Right lung (tissue), 5 donors: ENCODE data around the gene NANS. TPM values are rescaled to one million over a fixed set of nuclear protein-coding genes. Genes with fewer than 3 reads are reported as not detected.
"Not testable (repeated sequence)": the region's sequence is repeated elsewhere in the genome, so short reads cannot be mapped to it uniquely, and the experiment has no call there.

ENCODE experiments used
- DNase-seq, 2 donors: peaks; one replicate each; pipeline ENCODE4 v3.0.0-alpha.2; 2013
- polyA plus RNA-seq, 5 donors: library from polyadenylated mRNA; unstranded; fragments of 120-200 nt; gene quantifications; one replicate each; pipeline versions ENCODE4 v1.2.1 to v1.2.3, GENCODE V29; 2013; ENCODE audit warnings: inconsistent platforms in 1 of 5, low replicate concordance in 1 of 5; ENCODE audit not compliant: insufficient read length in 5 of 5, insufficient read depth in 1 of 5

The NANS gene
- polyA plus RNA-seq, 5 donors: 36.5 to 53.0 (median 39.9) TPM

- DNase-seq: peak; percentile 28 to 41
Measured at GRCh38 chr9:98074115-98074990, 17.8 kb downstream of the NANS start.

- DNase-seq: no peak
Measured at GRCh38 chr9:98075332-98075805, 18.8 kb downstream of the NANS start.

GRCh38 chr9:98076514-98076890, 20.0 kb downstream of the NANS start:
- DNase-seq: not testable (repeated sequence)

GRCh38 chr9:98078895-98079294, 22.4 kb downstream of the NANS start:
- no peak for DNase-seq

- DNase-seq: no peak
Measured at GRCh38 chr9:98080326-98080725, 23.8 kb downstream of the NANS start.

GRCh38 chr9:98080780-98081179, 24.2 kb downstream of the NANS start:
- no peak for DNase-seq

- no peak for DNase-seq
Measured at GRCh38 chr9:98081477-98082219, 25.1 kb downstream of the NANS start.

GRCh38 chr9:98083061-98083501, 26.5 kb downstream of the NANS start:
- DNase-seq: no peak

- DNase-seq: no peak
Measured at GRCh38 chr9:98083566-98084183, 27.1 kb downstream of the NANS start.

- no peak for DNase-seq
Measured at GRCh38 chr9:98084396-98084795, 27.9 kb downstream of the NANS start.

- DNase-seq: no peak
Measured at GRCh38 chr9:98085058-98085457, 28.5 kb downstream of the NANS start.

GRCh38 chr9:98085944-98086343, 29.4 kb downstream of the NANS start:
- no peak for DNase-seq

GRCh38 chr9:98086461-98086860, 29.9 kb downstream of the NANS start:
- no peak for DNase-seq

- DNase-seq: peak; percentile 41 to 45
Measured at GRCh38 chr9:98087420-98088354, 31.2 kb downstream of the NANS start.

GRCh38 chr9:98090674-98091073, 34.1 kb downstream of the NANS start:
- not testable (repeated sequence) for DNase-seq

GRCh38 chr9:98091735-98092612, 35.4 kb downstream of the NANS start:
- no peak for DNase-seq

GRCh38 chr9:98092613-98092931, 36.0 kb downstream of the NANS start:
- DNase-seq: no peak

- DNase-seq: no peak
Measured at GRCh38 chr9:98094316-98094715, 37.8 kb downstream of the NANS start.

- no peak for DNase-seq
Measured at GRCh38 chr9:98094851-98095250, 38.3 kb downstream of the NANS start.

- no peak for DNase-seq
Measured at GRCh38 chr9:98095401-98095800, 38.9 kb downstream of the NANS start.
